Measurements from ENCODE around the gene RAPGEF5.

DNA sequence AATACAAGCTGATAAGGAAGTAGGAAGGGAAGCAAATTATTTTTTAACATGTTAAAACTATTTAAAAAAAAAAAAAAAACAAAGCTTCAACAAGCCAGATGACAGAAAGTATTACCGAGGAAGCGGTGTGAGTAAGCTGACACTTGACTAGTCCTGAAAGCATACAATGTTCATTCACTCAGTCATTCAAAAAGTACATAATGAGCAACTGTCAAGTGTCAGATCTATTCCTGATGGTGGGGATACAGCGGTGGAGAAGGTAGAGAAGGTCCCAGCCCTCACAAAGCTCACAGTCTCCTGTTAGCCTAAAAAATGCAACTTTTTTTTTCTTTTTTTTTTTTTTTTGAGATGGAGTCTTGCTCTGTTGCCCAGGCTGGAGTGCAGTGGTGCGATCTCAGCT lies 40.0 kb downstream of the RAPGEF5 start:
- TF ChIP-seq, protein P1, sequence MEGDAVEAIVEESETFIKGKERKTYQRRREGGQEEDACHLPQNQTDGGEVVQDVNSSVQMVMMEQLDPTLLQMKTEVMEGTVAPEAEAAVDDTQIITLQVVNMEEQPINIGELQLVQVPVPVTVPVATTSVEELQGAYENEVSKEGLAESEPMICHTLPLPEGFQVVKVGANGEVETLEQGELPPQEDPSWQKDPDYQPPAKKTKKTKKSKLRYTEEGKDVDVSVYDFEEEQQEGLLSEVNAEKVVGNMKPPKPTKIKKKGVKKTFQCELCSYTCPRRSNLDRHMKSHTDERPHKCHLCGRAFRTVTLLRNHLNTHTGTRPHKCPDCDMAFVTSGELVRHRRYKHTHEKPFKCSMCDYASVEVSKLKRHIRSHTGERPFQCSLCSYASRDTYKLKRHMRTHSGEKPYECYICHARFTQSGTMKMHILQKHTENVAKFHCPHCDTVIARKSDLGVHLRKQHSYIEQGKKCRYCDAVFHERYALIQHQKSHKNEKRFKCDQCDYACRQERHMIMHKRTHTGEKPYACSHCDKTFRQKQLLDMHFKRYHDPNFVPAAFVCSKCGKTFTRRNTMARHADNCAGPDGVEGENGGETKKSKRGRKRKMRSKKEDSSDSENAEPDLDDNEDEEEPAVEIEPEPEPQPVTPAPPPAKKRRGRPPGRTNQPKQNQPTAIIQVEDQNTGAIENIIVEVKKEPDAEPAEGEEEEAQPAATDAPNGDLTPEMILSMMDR (IDR thresholded peaks at IDR 0.05) = no peak
- no peak for TF ChIP-seq POLR2AphosphoS5 (IDR thresholded peaks at IDR 0.05)
